Measurements from ENCODE around the gene SLC5A5. TPM values are rescaled to one million over a fixed set of nuclear protein-coding genes. Genes with fewer than 3 reads are reported as not detected.
A peak's percentile ranks its signal among the peaks of the same experiment; 100 is the strongest.

SLC5A5 gene
- total RNA-seq, 2 donors from 2014 or later: 0.65 to 1.4 TPM

DNA sequence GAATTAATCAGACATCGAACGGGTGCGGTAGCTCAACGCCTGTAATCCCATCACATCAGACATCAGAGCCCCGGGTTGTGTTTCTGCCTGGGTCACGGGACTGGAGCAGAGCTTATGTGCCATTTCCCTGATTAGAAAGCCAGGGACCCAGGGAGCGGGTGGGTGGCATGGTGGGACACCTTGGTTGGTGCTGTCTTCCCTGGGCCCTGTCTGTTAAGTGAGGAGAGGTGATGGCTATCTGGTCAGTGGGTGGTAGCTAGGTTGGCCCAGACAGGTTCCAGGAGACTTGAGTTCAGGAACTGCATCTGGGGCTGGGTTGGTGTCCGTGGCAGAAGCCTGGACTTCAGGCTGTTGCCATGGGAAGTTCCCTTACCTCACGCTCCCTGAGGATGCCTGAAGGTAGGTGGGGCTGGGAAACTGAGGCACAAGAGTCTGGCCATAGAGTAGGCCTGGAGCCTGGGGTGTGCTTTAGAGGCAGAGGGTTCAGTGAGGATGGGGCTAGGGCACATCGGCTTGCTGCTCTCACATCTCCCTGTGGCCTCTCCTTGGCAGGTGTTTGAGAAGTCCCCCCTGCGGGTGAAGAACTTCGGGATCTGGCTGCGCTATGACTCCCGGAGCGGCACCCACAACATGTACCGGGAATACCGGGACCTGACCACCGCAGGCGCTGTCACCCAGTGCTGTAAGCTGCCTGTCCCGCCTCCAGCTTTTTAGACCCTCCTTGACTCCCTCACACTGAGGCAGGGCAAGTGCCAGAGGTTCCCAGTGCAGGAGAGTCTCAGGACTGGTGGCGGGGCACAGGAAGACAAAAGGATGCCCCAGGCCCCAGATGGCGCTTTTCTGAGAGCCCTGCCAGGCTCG lies 10.0 kb upstream of the SLC5A5 start:
- Mint-ChIP-seq H3K4me1 (peaks cover 16% of the 10 kb centered on the region), H3K36me3 (ENCODE audit: low read depth) (peaks cover 61% of the 10 kb centered on the region), H3K27me3 (no peaks in the 10 kb centered on the region)

DNA sequence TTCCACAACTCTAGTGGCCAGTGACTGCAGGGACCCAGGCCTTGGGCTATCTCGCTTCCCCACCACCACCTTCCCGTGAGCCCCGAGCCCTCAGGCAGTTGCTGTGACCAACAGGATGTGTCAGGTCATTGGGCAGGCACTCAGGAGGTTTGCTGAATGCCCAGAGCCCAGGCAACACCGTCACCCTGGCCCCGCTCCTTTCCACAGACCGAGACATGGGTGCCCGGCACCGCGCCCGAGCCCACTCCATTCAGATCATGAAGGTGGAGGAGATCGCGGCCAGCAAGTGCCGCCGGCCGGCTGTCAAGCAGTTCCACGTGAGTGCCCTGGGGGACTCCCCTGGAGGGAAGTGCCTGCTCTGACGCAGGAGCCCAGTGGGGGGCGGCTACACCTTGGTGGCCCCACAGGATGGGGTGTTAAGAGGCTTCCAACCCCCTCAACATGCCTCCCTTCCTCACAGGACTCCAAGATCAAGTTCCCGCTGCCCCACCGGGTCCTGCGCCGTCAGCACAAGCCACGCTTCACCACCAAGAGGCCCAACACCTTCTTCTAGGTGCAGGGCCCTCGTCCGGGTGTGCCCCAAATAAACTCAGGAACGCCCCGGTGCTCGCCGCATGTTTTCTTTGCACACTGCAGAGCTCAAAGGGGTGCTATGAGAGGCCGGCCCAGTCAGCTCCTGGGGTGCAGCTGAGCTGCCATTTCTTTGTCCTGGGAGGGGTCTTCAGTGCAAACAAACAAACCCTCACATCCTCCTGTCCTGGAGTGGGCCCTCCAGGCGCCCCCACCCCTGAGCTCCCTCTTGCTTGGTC lies 8.8 kb upstream of the SLC5A5 start:
- H3K36me3 Mint-ChIP-seq (ENCODE audit: low read depth): peaks cover 61% of the 10 kb centered on the region

More for the DNA sequence above, 10.0 kb upstream of the SLC5A5 start:
- H3K9me3 Mint-ChIP-seq: no peaks in the 10 kb centered on the region
- peak overlapping the region; percentile 96 for H3K4me3 Mint-ChIP-seq
- no peak for ATAC-seq (replicated peaks)
- H3K27ac Mint-ChIP-seq: peak overlapping the region; percentile 99

DNA sequence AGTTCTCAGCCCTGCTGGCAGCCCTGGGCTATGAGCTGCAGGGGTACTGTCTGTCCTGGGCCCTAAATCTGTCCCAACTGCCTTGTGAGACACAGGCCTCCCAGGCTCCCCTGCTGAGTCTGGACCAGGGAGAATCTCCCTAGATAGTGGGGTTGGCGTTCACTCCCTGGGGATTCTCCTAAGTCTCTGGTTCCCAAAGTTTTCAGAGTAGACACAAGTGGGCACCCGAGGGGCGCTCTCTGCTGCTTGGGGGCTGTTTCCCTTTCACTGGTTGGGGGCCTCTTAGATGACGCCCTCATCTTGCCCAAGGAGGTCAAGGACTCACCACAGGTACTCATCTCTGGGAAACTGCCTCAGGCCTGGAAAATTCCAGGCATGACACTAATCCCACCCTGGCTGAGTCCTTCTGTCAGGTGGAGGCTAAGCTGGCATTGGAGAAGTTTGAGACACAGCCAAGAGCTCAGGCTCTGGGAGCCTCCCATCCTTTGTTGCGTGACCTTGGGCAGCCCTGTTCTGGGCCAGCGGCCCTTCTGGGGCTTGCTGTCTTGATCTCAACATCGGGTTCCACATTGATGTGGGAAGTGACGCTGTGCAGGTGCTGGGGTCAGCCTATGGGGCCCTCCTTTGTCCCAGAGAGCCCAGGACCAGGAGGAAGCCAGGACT lies 8.1 kb upstream of the SLC5A5 start:
- Mint-ChIP-seq H3K27me3 (no peaks in the 10 kb centered on the region), H3K36me3 (ENCODE audit: low read depth) (peaks cover 61% of the 10 kb centered on the region), H3K27ac (peak overlapping the region; percentile 67), H3K4me1 (peaks cover 16% of the 10 kb centered on the region), H3K9me3 (no peaks in the 10 kb centered on the region), H3K4me3 (peak overlapping the region; percentile 23)
- ATAC-seq (replicated peaks): no peak

More for the DNA sequence above, 8.8 kb upstream of the SLC5A5 start:
- Mint-ChIP-seq H3K4me3 (peak overlapping the region; percentile 96), H3K9me3 (no peaks in the 10 kb centered on the region), H3K27me3 (no peaks in the 10 kb centered on the region), H3K27ac (peak overlapping the region; percentile 68), H3K4me1 (peaks cover 16% of the 10 kb centered on the region)
- no peak for ATAC-seq (replicated peaks)

DNA sequence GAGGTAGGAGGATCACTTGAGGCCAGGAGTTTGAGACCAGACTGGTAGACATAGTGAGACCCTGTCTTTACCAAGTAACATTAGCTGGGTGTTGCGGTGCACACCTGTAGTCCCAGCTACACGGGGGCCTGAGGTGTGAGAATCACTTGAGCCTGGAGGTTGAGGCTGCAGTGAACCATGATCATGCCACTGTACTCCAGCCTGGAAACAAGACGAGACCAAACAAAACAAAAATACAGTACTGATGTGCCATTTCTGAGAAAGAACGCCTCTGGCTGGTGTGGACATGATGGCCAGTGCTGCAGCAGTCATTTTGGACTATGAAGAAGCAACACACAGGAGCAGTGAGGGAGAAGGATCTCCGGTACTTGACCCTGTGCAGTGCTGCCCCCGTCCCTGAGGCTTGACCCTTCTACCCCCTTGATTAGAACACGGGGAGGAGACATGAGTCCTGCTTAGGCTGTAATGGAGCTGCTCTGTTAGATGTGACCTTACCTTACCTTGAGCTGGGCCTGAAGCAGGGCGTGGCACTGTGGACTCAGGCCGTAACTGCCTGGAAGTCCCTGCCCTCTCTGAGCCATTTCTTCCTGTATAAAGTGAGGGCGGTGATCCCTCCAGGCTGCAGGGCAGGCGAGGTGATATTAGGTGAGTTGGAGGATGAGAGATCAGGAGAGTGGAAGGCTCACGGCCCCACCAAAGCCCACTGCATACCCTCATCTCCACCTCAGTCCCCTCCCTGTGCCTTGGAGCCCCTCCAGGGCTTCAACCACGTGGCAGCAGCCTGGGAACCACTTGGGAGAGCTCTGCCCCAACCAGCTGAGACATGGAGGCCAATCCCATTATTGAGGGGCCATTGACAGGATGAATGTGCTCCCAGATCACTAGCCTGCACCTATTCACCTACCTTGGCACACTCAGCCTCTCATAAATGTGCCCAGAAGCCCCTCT lies 6.1 kb upstream of the SLC5A5 start:
- H3K4me3 Mint-ChIP-seq: no peak overlapping the region

DNA sequence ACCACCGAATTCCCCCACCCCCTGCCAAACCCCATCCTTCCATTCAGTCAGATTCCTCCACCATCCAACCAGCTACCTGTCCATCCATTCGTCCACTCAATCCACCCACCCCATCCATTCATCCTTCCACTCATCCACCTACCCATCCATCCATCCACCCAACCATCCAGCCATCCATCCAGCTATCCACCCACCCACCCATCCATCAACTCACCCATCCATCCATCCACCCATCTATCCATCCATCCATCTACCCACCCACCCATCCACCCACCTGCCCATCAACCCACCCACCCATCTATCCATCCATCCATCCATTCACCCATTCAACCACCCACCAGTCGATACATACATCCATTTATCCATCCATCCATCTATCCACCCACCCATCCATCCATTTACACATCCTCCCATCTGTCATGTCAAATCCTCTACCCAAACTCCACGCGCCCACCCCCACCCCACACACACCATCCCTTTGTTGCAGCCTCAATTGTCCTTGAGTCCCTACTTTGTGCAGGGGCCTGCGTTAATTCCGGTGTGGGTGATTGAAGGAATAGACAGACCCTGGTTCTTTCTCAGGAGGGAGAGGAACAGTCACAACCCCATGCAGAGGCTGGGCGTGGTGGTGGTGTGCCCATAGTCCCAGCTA lies 5.3 kb upstream of the SLC5A5 start:
- Mint-ChIP-seq H3K9me3 (no peaks in the 10 kb centered on the region), H3K4me1 (peaks cover 2% of the 10 kb centered on the region), H3K36me3 (ENCODE audit: low read depth) (peaks cover 44% of the 10 kb centered on the region), H3K27ac (no peak overlapping the region), H3K27me3 (no peaks in the 10 kb centered on the region), H3K4me3 (no peak overlapping the region)
- ATAC-seq (replicated peaks): no peak

More for the DNA sequence above, 6.1 kb upstream of the SLC5A5 start:
- Mint-ChIP-seq H3K9me3 (no peaks in the 10 kb centered on the region), H3K36me3 (ENCODE audit: low read depth) (peaks cover 48% of the 10 kb centered on the region), H3K27me3 (no peaks in the 10 kb centered on the region), H3K27ac (peak overlapping the region; percentile 70), H3K4me1 (peaks cover 8% of the 10 kb centered on the region)
- ATAC-seq (replicated peaks): peak; percentile 8

DNA sequence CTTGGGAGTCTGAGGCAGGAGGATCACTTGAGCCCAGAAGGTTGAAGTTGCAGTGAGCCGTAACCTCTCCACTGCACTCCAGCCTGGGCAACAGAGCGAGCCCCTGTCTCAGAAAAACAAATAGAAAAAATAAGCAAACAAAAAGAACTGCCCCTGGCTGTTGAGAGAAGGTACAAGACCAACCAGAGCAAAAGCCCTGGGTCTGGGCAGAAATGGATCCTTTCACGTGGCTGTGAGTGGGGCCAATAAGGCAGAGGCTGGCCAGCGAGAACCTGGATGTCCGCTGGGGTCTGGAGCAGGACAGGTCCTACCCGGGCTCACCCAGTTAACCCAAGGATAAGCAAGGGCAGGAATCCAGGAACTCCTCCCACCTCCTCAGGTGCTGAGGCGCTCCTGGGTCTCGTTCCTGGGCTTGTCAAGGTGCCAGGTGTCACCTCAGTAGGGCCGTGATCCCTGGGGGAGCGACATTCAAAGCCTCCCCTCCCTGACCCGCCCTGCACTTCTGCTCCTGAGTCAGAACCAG lies 4.7 kb upstream of the SLC5A5 start:
- no peak overlapping the region for H3K27ac Mint-ChIP-seq
- no peaks in the 10 kb centered on the region for H3K27me3 Mint-ChIP-seq

DNA sequence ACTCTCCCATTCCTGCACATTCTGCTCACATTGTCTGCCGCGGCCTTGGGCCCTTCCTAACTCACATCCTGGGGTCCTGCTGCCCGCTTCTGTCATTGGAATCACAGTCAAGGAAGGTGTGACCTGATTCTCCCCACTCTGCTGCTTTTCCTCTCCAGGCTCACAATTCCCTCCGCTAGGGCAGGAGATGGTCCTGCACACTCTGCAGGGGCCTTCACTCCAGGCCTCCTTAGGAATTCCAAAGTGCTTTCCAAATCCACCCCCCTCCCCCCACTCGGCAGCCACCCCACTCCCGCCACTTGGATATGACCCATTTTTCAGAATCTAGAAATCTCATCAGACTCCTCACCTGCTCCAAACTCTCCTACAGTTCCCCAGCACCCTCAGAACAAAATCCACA lies 3.1 kb upstream of the SLC5A5 start:
- no peak for ATAC-seq (replicated peaks)
- Mint-ChIP-seq H3K27me3 (no peaks in the 10 kb centered on the region), H3K9me3 (no peaks in the 10 kb centered on the region), H3K36me3 (ENCODE audit: low read depth) (peaks cover 22% of the 10 kb centered on the region), H3K27ac (no peak overlapping the region), H3K4me3 (no peak overlapping the region), H3K4me1 (no peaks in the 10 kb centered on the region)

More for the DNA sequence above, 4.7 kb upstream of the SLC5A5 start:
- ATAC-seq (replicated peaks): no peak
- no peak overlapping the region for H3K4me3 Mint-ChIP-seq
- peaks cover 38% of the 10 kb centered on the region for H3K36me3 Mint-ChIP-seq (ENCODE audit: low read depth)
- H3K4me1 Mint-ChIP-seq: no peaks in the 10 kb centered on the region
- no peaks in the 10 kb centered on the region for H3K9me3 Mint-ChIP-seq

DNA sequence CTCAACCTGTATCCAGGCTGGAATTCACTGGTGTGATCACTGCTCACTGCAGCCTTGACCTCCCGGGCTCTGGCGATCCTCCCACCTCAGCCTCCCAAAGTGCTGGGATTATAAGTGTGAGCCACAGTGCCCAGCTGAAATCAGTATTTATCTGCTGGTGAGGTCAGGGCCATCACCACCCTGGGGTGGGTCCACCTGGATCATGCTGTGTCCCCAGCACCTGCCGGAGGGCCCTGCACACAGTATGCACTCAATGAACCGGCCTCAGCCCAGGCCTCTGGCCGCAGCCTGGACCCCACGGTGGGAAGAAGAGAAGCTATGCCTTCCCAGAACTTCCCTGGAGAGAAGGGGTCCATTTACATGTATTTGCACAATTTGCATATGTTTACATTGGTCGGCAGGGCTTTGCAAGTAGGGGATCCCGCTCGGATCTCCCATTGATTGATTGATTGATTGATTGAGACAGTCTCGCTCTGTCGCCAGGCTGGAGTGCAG lies 2.6 kb upstream of the SLC5A5 start:
- Mint-ChIP-seq H3K27me3 (no peaks in the 10 kb centered on the region), H3K27ac (no peak overlapping the region), H3K4me1 (no peaks in the 10 kb centered on the region), H3K36me3 (ENCODE audit: low read depth) (peaks cover 17% of the 10 kb centered on the region), H3K4me3 (no peak overlapping the region), H3K9me3 (no peaks in the 10 kb centered on the region)
- no peak for ATAC-seq (replicated peaks)

DNA sequence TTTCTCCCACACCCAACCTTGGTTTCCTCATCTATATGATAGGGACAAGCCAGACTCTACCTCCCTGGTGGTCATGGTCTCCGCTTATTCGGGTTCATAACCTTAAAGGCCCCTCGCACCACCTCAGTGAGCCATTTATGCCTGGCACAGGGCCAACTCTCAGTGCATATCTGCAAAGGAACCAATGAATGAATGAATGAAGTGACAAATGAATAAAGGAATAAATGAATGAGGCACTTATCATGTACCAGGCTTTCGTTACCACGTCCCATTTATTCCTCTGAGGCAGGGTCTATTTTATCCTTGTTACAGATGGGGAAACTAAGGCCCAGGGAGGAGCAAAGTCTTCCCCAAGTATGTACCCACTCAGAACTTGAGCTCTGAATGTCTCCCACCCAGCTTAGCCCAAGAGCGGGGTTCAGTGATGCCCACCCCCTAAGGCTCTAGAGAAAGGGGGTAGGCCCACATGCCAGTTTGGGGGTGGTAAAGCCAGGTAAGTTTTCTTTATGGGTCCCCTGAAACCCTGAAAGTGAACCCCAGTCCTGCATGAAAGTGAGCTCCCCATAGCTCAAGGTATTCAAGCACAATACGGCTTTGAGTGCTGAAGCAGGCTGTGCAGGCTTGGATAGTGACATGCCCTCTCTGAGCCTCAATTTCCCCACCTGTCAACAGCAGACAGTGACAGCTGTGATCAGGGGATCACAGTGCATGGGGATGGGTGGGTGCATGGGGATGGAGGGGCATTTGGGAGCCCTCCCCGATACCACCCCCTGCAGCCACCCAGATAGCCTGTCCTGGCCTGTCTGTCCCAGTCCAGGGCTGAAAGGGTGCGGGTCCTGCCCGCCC lies 490 bp upstream of the SLC5A5 start:
- peaks cover 5% of the 10 kb centered on the region for H3K36me3 Mint-ChIP-seq (ENCODE audit: low read depth)
- H3K9me3 Mint-ChIP-seq: no peaks in the 10 kb centered on the region
- H3K4me3 Mint-ChIP-seq: peak overlapping the region; percentile 79
- H3K27ac Mint-ChIP-seq: no peak overlapping the region
- no peaks in the 10 kb centered on the region for H3K27me3 Mint-ChIP-seq
- no peak for ATAC-seq (replicated peaks)
- H3K4me1 Mint-ChIP-seq: no peaks in the 10 kb centered on the region

DNA sequence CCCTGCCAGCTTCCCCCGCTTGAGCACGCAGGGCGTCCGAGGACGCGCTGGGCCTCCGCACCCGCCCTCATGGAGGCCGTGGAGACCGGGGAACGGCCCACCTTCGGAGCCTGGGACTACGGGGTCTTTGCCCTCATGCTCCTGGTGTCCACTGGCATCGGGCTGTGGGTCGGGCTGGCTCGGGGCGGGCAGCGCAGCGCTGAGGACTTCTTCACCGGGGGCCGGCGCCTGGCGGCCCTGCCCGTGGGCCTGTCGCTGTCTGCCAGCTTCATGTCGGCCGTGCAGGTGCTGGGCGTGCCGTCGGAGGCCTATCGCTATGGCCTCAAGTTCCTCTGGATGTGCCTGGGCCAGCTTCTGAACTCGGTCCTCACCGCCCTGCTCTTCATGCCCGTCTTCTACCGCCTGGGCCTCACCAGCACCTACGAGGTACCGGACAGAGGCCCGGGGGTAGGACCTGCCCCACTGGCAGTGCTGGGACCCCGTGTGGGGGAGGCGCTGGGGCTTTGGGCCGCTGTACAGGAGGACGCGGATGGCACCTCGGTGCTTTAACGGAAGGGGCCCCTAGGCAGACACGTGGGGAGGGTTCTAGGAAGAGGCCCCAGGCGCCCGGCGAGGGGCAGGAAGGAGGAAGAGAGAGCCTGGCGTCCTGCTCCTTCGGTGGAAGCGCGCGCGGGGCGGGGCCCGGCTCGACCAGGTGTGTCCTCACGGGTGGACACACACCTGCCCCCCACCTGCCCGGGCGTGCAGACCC lies 681 bp downstream of the SLC5A5 start:
- H3K27ac Mint-ChIP-seq: no peak overlapping the region
- no peaks in the 10 kb centered on the region for H3K27me3 Mint-ChIP-seq
- H3K36me3 Mint-ChIP-seq (ENCODE audit: low read depth): peaks cover 5% of the 10 kb centered on the region
- ATAC-seq (replicated peaks): peak; percentile 75
- H3K9me3 Mint-ChIP-seq: no peaks in the 10 kb centered on the region
- H3K4me3 Mint-ChIP-seq: peak overlapping the region; percentile 79
- H3K4me1 Mint-ChIP-seq: no peaks in the 10 kb centered on the region

DNA sequence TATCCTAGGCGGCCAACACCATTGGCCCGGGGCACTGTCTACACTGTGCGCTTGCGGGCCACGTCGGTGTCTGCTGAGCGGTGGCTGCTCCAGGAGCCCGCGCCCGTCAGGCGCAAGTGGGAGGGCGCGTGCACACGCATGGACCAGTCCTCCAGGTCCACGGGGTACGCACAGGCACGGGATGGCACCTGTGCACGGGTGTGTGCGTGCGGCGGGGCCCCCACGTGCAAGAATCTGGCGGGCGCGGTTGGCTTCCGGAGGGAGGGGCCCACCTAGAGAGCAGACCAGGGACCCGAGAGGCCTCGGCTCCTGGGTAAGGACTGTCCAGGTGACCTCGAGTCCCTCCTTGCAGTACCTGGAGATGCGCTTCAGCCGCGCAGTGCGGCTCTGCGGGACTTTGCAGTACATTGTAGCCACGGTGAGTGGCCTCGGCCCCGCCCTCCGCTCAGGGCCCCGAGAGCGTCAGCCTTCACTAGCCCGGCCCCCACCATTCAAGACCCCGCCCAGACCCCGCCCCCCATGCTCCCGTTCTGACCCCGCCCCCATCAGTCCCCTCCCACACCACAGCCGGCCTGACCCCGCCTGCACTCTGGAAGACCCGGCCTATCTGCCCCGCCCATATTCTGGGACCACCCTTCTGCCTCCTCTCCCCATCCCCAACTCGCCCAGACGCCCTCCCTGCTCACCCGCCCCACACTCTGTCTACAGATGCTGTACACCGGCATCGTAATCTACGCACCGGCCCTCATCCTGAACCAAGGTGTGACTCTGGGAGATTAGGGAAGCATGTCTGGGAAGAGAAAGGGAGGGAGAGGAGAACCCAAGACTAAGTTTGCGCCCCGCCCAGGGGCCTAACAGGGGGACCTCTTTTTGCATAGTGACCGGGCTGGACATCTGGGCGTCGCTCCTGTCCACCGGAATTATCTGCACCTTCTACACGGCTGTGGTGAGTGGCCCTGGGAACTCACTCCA lies 2.3 kb downstream of the SLC5A5 start:
- Mint-ChIP-seq H3K27ac (no peak overlapping the region), H3K9me3 (no peaks in the 10 kb centered on the region)

More for the DNA sequence above, 2.3 kb downstream of the SLC5A5 start:
- ATAC-seq (replicated peaks): peak; percentile 81
- peaks cover 5% of the 10 kb centered on the region for H3K36me3 Mint-ChIP-seq (ENCODE audit: low read depth)
- no peaks in the 10 kb centered on the region for H3K4me1 Mint-ChIP-seq
- H3K4me3 Mint-ChIP-seq: peak overlapping the region; percentile 79
- no peaks in the 10 kb centered on the region for H3K27me3 Mint-ChIP-seq

Measured in activated T-helper 17 cell treated with anti-CD3 and anti-CD28 coated beads, Interleukin-2, amount 50 U/mL, for 72 hours (primary cell).